Dedifferentiated amniotic fluid mesenchymal stem cell (primary cell): Measurements from ENCODE around the gene MRPS14.
"Not testable (repeated sequence)": the region's sequence is repeated elsewhere in the genome, so short reads cannot be mapped to it uniquely, and the experiment has no call there.

Experiments used
- DNase-seq: peaks from one replicate; pipeline ENCODE4 v3.0.0-alpha.2; 2016; ENCODE audit errors: extremely low spot score

The MRPS14 gene

DNA sequence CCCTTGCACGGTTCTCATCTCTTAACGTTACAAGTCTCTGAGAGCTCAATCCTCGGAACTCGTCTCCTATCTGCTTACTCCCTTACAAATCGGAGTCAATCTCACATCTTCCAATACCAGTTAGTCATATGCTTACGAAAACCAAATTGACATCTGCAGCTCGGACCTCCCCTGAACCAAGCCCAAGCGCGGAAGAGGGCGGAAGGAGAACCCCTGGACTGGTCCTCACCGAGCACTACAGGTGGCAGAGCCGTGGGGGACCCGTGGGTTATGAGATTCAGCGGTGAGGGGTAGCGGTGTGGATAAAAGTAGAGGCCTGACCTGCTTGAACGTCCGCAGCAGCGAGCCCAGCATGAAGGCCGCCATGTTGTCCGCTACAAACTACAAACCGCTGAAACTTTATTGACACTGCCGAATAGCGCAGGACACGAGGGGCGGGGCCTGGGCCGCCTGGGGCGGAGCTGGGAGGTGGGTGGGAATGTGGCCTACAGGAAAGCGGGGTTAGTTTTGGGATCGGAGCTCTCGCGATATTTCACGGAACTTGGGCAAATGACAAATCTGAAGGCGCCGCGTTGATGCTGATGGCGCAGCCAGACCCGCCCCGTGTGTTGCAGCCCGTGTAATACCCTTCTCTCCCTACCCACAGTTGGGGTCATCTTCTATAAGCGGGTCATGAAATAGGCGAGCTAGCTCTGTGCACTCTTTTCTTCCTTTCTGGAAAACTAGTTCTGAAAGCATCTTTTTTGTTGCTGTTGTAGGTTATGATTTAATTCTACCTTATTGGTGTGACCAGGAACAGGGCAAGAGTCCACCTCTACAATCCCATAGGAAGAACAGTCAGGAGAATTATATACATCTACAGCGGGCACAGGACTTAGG lies at the start of gene MRPS14:
MRPS14 (minus strand) TSS at position 383 of the 879 bp plus-strand sequence; CDS start at position 366, 17 bp downstream.
- peak; percentile 99 for DNase-seq

DNA sequence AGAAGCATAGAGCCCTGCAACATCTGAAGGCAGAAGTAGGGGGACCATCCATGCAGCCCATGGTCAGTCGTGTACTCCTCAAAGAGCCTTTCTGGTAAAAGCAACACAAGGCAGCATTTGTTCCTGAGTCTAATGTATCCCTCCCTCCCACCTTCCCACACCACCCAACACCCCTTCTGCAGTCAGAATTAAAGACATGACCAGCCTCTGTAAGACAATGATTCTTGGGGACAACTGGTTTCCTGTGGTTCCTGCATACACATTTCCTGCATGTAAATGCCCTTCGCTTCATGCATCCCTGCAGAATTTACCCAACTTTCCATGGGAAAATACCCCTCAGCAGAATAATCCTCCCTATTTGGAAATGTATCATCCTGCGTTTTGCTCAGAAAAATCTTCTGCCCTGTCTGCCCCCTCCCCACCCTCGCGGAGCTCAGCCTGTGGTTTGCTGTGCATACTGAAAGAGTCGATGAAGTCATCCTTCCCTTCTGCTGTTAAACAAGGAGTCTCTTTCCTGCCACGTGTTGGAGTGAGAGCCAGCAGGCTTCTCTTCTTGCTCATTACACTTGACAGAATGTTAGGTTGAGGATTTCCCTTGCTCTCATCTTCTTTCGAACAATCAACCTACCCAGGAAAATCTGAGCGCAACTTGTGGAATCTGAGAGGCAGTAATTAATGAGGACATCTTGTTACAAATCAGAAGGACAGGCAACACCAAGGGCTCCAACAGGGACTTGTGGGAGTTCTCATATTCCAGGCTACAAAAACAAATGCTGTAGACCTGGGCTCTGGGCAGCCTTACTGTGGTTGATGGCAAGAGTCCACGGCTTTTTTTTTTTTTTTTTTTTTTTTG lies 49.1 kb upstream of the MRPS14 start:
- peak; percentile 84 for DNase-seq

DNA sequence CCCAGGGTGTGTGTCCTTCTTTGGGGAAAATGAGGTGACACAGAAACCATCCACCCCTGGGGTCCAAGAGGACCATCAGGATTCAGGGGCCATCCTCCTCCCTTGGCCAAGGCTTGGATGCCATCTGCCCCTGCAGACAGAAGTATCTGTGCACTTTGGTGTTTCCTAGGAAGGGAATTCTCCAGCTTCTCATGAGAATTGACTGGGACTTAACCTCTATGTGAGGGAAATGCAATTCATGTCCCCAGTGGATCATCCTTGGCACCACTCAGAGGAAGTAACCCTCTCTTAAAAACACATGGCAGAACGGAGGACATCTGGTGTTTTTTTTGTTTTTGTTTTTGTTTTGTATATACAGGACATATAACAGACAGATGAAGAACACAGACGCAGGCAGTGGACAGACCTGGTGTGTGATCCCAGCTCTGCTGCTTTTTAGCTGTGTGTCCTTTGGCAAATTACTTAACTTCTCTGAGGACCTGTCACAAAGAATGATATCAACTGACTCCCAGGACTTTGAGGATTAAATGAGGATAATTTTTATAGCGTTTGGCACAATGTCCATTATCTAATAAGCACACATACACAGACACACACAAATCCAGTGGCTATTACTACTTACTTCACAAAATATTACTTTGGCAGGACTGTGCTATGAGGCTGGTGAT lies 48.2 kb upstream of the MRPS14 start:
- DNase-seq, result no peak

DNA sequence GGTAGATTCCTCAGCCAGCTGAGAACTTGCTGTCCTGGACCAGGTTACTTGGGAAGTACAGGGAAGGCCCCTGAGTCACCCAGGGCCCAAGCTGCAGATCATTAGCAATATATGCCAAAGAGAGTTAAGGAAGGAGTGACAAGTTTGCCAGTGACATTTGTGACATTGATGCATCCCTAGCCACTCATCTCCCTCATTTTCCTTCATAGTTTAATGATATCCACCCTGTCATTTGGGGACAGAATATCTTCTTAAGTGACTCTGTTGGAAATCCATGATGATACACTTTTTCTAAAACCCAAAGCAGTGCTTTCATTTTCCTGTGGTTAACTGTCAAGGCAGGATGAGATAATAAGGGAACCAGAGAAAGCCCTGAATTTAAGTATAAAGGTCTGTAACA lies 47.6 kb upstream of the MRPS14 start:
- no peak for DNase-seq

DNA sequence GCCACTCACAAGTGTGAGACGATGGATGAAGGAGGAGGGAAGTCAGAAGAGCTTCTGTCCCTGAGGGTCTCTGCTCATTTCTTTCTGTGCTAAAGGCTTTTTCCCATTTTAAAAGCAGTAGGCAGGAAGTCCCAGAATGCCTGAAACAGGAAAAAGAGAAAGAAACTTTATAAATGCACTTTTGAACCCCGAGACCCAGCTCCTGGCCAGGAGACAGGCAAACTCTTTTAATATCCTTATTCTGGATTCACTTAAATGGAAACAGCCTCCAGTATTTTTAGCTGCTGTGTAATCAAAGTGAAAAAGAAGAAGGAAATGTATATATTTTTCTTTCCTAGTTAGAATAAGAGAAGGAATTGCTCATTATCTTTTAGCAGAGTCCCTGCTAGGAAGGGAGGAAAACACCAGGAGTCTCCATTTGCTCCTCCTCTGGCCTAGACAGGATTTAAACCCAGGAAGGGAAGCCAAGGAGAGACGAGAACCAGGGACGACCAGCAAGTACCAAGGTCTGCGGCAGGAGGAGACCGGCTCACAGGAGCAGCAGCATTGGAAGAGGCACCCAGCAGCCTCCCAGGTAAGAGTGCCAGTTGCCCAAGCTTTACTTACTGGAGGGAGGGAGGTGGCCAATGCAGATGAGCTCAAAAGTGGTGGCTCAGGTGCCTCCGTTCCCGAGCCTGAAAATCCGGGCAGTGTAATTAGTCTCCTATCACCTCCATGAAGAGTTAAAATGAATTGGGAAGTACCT lies 44.3 kb upstream of the MRPS14 start, which contains the start of gene TNN:
TNN (plus strand) TSS at position 472 of the 745 bp plus-strand sequence. CDS start 9,586 bp downstream, outside the sequence.
- DNase-seq, result no peak

DNA sequence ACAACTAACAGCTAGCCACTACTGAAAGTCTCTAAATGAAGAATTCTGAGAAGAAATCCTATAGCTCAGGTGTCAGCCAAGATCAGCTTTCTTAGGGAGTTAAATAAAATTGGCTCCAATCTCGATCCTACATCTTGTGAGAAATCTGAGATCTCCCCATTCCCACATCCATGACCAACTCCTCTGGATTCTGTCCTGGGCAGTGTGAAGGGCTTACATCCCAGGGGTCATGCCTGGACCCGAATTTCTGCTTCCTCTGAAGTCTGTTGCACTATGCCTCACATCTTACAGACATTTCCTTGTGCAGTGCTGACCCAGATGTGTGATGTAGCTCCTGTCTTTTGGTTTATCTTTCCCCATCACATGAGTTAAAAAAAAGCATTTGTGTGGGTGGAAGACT lies 39.6 kb upstream of the MRPS14 start:
- DNase-seq, result no peak

DNA sequence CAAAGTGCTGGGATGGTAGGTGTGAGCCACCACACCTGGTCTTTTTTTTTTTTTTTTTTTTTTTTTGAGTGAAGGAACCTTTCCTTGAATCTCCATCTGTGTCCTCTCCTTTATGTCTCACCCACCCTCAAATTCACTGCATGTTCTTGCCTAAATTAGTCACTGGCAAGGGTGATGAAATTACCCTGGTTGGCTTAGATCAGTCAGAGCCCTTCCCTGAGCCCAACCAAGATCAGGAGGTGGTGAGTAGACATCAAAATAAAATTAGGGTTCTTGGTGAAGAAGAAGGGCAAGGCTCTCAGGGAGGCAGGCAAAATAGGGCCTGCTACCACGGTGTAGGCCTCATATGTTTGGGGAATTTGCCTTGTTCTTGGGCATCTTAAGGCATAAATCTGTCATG lies 39.1 kb upstream of the MRPS14 start:
- no peak for DNase-seq

DNA sequence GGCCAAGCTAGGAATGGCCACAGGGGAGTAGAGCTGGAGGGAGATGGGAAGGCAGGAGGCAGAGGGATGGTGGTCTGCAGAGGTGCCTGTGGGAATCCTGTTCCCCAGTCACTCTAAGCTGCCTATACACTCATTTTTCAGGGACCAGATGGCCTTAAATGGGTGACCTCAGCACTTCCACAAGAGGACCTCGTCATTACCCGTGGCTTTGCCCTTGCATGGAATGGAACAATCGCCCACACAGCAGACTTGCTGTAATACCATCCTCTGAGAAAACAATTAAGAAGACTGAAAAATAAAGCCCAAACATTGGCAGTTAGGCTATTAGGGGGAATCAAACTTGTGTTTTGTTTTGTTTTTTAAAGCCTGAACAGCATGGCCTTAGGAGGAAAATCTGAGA lies 31.5 kb upstream of the MRPS14 start:
- DNase-seq, result no peak

DNA sequence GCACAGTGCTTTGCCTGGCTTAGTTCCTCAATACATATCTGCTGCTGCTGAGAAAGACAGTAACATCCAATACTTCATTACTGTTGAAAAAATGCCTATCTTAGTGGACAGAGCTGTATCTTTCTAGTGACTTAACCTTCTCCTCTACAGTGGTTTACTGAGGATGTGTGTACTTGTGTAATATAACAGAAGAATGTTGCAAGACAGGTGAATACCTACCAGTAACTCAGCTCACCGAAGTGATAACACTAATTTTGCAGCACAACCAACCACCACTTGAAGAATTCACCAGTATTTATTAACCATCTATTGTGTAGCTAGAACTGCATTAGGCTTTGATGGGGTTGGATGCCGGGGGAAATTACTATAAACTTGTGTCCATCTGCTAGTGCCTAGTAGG lies 27.8 kb upstream of the MRPS14 start:
- DNase-seq, result no peak

DNA sequence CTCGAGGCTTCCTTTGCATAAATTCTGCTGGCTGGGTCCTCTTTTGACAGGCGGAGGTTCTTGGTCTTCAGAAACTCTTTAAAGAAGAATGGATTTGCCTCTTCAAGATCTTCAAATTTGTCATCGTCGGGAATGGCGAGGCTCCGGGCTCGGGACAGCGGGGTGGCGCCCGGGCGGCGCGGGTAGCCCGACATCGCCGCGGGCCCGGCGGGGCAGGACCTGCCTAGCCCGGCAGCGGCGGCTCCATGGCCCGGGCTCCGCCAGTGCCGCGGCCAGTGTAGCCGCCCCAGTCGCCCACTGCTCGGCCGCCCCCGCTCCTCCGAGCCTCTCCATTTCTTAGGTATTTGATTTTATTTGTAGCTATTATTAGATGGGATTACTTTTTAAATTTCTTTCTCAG lies 22.3 kb upstream of the MRPS14 start:
- no peak for DNase-seq

DNA sequence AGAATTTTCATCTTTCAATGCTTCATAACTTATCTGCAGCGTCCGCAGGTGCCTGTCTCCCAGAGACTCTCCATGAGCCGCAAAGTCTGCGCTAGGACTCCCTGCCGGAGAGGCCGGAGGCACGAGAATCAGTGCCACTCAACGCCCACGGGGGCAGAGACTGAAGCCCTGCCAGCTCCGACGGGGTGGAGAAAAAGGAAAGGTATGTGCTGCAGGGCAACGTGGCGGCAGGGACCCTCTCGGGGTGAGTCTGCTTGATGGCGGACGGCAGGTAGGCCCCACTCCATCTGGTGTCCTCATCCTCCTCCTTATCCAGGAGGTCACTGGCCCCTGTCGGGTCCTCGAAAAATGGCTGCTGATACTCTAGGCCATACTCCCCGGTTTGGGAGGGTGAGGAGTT lies 21.9 kb upstream of the MRPS14 start:
- no peak for DNase-seq

DNA sequence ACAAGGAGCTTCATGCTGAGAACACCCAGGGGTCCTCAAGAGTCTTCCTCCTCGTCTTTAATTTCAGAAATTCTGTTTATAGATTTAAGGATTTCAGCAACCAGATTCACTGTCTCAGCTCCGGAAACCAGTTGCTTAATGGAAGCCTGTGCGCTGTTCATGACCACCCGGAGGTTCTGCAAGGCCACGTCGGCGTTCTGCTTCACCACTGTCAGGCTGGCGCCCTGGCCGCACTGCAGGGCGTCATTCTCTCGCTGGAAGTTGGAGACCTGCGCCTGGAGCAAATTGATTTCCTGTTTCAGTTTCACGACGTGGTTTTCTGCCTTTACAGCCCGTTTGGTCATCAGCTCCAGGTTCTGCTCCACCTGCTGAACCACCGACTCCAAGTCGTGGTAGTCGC lies 21.4 kb upstream of the MRPS14 start:
- not testable (repeated sequence) for DNase-seq

DNA sequence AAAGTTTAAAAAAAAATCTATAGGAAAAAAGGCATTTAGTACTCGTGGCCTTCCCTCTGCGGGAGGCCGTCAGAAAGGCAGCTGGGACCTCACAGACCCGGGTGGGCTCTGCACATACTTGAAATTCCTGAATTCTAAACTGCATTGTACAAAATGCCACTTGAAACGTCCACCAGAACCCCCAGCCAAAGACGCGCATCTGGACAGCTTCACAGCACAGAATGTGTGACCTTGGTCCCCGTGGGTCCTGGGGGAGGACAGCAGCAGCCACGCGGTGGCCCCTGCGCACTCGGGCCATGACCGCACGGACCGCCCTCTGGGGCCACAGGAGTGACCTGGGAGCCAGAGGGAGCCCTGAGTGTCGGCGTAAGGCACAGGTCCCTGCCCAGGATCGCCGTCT lies 20.6 kb upstream of the MRPS14 start:
- DNase-seq, result no peak

DNA sequence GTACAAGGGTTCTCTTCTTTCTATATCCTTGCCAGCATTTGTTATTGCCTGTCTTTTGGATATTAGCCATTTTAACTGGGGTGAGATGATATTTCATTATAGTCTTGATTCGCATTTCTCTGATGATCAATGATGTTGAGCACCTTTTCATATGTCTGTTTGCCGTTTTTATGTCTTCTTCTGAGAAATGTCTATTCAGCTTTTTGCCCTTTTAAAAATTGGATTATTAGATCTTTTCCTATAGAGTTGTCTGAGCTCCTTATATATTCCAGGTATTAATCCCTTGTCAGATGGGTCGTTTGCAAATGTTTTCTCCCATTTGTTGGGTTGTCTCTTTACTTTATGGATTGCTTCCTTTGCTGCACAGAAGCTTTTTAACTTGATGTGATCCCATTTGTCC lies 19.4 kb upstream of the MRPS14 start:
- DNase-seq, result no peak

DNA sequence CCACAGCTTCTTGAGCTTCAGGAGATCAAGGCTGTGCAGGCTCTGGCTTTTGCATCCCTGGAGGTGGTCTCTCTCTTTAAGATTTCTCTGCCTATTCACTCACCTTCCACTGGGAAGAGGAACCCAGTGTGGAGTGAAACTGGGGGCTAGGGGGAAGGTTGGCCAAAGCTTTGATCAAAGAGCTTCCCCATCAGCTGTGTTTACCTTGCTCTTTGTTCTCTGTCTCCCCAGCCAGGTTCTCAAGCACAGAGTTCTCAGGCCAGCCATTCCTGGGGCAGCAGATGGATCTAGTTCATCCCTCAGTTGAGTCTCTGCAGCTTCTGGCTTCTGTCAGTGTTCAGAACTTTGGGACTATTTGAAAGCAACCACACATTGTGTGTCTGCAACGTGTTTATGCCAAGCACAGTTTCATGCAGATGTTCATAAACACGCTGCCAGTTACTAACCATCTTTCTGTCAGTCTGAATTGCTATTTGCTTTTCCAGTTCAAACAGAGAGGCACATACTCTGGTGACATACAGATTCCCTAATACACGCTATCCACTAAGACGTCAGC lies 17.2 kb upstream of the MRPS14 start:
- DNase-seq, result no peak

DNA sequence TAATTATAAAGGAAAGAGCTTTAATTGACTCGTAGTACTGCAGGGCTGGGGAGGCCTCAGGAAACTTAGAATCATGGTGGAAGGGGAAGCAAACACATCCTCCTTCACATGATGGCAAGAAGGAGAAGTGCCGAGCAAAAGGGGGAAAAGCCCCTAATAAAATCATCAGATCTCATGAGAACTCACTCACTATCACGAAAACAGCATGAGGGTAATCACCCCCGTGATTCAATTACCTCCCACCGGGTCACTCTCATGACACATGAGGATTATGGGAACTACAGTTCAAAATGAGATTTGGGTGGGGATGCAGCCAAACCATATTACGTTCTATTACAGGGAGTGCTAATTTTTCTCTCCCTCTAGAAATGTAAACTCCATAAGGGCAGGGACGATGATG lies 14.2 kb upstream of the MRPS14 start:
- DNase-seq, result no peak

DNA sequence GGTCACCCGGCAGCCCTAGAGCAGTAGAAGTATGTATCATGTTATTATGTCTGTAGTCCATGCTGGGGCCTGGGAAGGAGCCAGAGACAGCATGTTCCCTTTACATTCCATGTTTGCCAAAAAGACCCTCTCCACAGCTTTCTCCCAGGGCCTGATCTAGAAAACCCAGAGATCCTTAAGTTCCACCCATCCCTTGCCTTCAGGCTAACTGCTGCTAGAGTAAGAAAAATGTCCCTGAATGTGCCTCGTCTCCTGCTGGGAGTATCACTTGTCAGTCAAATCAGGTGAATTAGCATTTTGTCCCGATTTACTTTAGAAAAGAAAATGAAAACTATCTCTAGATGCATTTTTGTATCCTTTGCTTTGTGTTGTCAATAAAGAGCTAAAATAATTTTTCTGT lies 13.3 kb upstream of the MRPS14 start:
- no peak for DNase-seq

DNA sequence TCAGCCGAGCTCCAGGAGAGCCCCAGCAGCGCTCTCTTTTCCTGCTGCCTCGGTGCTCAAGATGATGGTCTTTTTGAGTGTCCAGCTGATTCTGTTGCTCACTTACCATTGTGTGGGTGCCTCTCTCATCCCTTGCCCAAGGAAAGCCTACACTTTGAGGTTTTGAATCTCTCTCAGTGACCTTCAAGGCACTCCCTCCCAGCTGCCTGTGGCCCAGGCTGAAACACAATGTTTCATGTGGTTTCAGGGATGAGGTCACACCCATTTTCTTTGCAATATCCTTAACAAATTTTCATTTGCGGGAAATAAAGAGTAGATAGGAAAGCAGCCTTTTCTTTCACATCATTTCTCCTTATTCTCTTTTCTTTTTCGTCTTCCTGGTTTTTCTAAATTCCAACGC lies 12.6 kb upstream of the MRPS14 start:
- no peak for DNase-seq

DNA sequence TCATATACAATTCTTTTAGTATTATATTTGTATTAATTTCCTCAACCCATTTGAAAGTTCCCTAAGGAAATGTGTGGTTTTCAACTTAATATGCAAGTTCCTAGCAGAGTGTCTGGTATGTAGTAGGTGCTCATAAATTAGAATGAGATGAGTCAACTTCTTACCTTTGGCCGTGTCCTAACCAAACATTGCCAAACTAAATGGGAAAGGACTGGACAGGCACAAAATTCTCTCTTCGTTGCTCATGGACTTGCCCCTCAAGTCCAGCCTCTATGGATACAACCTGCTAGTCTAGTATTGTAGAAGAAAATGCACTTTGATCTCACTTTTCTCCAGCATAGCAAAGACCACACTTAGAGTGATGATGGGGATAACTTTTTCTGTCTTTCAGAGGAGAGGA lies 11.6 kb upstream of the MRPS14 start:
- DNase-seq, result no peak

DNA sequence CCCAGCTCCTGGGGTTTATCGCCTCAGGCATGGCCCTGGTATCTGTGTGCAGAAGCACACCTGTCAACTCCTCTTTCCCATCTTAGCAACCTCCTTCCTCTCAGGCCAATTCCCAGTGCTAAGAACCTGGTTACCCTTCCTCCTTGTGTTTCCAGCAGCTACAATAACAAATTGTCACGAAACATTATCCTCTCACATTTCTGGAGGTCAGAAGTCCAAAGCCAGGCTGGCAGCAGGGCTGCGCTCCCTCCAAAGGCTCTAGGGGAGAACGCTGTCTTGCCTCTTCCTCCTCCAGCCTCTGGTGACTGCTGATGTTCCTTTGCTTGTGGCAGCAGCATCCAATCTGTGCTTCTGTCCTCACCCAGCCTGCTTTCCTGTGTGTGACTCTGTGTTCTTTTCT lies 10.7 kb upstream of the MRPS14 start:
- no peak for DNase-seq

DNA sequence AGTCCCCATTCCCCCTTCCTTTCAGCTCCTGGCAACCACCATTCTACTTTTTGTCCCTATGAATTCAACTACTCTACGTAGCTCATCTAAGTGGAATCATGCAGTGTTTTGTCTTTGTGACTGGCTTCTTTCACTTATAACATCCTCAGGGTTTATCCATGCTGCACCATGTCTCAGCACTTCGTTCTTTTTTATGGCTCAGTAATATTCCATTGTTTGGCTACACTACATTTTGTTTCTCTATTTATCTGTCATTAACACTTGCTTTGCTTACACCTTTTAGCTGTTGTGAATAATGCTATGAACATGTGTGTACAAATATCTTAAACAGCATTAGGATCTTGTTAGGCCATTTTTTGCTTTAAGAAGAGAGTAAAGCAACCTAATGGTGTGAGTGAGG lies 1.5 kb upstream of the MRPS14 start:
- DNase-seq, result no peak
